CD4-positive, alpha-beta T cell treated with Interleukin-6 for 4 hours (primary cell): ENCODE measurements around the gene TRIB2.
"Not testable (repeated sequence)": the region's sequence is repeated elsewhere in the genome, so short reads cannot be mapped to it uniquely, and the experiment has no call there.

Experiments
- DNase-seq: peaks from one replicate; pipeline ENCODE4 v3.0.0-alpha.2; 2020; ENCODE audit warnings: mixed read lengths

Gene TRIB2

DNA sequence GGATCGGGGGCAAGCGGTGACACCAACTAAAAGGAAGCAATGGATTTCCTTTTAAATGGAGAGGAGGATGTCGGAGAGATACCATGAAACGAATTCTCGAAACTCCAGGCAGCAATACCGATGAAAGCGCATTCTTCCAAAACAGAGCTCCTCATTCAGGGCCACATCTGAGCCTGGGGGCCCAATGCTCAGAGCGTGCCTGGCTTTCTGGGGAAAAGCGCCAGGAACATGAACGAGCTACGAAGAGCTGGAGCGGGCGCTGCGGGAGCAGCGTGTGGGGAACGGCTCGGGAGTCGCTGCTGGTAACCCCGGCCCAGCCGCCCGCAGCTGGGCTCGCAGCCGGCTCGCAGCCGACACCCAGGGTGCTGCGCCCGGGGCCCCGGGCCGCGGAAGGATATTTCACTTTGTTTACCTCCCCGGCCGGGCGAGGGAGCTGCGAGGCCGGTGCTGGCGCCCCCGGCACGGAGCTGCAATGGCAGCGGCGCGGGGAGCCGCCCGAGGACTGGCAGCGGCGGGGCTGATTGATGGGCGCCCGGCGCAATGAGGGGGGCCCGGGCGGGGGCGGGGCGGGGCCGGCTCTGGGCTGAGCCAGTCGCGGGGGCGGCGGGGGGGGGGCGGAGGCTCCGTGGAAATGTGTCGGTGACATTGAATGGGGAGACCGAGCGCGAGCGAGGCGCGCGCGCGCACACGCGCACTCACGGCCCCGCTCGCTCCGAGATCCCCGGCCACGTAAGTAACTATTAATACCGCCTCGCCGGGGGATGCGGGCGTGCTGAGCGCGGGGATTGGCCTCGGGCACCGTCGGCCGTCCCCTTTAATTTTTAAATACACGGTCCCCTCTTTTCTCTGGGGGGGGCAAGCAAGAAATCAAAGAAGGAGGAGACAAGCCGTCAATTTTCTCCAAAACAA is at the start of gene TRIB2:
TRIB2 (plus strand) TSS at position 655 of the 909 bp plus-strand sequence. CDS start 1,372 bp downstream, outside the sequence.
- DNase-seq, result peak; percentile 99

GRCh38 chr2:12669036-12669435 is 47.7 kb upstream of the TRIB2 start:
- no peak for DNase-seq

DNA sequence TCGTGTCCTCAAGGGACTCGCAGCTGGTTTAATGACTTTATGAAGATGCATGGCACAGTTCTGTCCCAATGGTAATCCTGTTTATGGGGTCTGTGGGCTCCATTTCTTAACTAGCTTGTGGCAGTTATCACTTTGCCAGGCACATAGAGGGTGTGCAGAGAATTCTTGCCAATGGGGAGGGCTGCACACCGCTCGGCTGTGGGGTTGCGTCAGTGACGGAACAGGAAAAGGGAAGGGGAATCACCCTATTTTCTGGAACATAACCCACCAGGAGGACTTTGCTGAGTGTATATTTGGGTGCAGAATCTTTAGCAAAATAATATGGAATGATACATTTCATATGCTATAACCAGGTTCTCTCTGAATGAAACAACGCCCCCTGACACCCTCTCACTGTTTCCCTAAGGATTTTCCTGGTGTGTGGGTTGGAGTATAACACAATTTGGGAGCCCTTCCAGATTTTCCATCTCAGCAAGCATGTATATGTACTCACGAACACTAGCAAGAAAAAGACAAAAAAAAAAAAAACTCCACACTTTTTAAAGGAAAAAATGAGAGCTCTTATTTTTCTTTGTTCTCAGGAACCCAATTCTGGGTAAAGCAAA is 43.9 kb upstream of the TRIB2 start:
- no peak for DNase-seq

GRCh38 chr2:12674644-12675328 is 42.0 kb upstream of the TRIB2 start:
- no peak for DNase-seq

GRCh38 chr2:12675352-12675795 is 41.4 kb upstream of the TRIB2 start:
- no peak for DNase-seq

- no peak for DNase-seq
These were observed 40.9 kb upstream of the TRIB2 start for GRCh38 chr2:12675801-12676200.

DNA sequence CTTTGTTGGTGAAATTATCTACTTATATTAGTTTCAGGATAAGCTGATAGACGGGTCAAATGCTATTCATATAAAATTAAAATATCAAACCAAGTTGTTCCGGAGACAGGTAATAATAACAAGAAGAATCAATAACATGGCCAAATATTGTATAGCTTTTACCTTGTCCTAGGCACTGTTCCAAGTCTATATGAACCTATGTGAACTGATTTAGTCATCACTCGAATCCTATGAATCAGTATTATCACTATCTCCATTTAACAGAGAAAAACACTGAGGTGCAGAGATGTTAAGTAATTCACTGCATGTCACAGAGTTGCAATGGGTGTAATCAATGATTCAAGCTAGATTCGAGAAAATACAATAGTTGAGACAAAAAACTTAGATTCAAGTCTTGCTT is 40.0 kb upstream of the TRIB2 start:
- no peak for DNase-seq

DNA sequence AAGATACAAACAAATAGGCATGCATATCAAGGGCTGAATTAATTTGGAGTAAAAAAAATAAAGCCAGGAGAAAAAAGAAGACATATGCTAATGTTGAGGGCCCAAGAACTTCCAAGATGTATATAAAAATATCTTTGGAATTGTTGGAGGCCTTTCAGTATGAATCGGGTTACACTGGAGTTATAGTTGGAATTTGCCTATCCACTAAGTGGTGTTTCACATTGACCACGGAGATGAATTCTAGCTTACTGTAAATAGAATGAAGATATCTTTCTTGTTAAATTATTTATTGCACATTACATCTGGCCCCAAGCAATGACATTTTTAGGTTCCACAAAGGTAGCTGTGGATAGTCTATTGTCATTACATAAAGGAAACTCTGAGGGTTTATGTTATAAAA is 38.5 kb upstream of the TRIB2 start:
- DNase-seq, result no peak

- no peak for DNase-seq
These were observed 37.1 kb upstream of the TRIB2 start for GRCh38 chr2:12679550-12680072.

DNA sequence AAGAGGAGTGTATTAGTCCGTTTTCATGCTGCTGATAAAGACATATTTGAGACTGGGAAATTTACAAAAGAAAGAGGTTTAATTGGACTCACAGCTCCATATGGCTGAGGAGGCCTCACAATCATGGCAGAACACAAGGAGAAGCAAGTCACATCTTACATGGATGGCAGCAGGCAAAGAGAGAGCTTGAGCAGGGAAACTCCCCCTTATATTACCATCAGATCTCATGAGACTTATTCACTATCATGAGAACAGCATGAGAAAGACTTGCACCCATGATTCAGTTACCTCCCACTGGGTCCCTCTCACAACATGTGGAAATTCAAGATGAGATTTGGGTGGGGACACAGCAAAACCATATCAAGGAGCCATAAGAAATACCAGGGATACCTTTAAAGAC is 36.6 kb upstream of the TRIB2 start:
- not testable (repeated sequence) for DNase-seq

- no peak for DNase-seq
These were observed 34.7 kb upstream of the TRIB2 start for GRCh38 chr2:12682017-12682416.

DNA sequence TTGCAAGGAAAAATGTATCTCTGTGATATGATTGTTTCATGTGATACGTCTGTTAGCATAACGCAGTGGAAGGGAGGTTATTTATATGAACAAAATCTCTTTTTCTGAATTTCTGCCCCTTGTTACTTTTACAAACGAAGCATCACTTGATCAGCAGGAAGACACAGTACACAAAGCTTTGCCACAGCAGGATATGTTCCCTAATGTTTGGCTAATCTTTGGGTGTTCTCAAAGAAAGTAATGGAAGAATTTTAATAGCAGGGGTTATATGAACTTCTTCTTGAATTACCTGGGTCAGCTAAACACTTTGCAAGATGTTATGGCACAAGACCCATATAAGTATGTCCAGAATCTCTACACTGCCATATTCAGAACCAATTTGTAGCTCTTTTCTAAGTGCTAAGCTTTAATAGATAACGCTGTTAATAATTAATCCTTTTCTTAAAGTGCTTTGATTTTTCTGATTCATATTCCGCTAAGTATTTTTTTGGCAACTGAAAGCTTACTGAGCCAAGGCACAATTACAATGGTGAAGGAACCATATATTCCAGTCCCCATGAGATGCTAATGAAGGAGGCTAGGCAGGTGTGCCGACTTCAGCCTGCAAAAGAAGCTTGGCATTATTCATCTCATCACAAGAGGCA is 33.2 kb upstream of the TRIB2 start:
- no peak for DNase-seq

GRCh38 chr2:12684471-12684936 is 32.2 kb upstream of the TRIB2 start:
- no peak for DNase-seq

DNA sequence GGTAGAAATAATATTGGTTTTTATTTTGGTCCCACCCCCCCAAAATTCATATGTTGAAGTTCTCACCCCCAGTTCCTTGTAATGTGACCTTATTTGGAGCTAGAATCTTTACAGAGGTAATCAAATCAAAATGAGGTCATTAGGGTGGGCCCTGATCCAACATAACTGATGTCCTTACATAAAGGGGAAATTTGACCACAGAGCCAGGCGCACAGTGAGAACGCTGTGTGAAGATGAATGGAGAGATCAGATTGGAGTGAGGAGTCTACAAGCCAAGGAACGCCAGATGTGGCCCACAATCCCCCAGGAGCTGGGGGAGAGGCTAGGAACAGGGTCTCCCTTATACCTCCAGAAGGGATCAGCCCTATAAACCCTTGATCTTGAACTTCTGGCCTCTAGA is 31.6 kb upstream of the TRIB2 start:
- DNase-seq, result no peak

- no peak for DNase-seq
These were observed 30.8 kb upstream of the TRIB2 start for GRCh38 chr2:12685956-12686355.

DNA sequence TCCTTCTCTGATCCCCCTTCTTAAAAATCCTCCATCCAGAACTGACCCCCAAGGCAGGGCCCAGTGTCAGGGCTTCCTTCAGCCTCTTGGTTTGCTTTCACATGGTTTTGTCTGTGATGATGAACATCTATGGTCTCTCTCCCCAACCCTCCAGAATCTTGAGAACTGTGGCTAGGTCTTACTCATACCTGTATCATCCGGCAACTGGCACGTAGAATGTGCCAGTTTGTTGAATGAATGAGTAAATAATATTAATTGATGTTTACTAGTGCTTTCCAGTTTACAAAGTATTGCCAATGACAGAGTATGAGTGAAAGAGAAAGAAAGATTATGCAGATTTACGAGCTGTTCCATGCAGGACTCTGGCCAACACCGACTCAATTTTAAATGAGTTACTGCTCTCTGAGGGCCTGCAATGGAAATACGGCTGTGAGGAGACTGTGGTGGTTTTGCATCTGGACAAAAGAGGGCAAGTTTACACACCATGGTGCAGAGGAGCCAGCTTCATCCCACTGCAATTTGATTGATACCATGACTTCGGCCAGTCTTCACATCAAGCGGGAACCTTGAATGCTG is 29.9 kb upstream of the TRIB2 start:
- DNase-seq, result no peak

GRCh38 chr2:12688091-12688490 is 28.6 kb upstream of the TRIB2 start:
- DNase-seq, result no peak

GRCh38 chr2:12688893-12689292 is 27.8 kb upstream of the TRIB2 start:
- DNase-seq, result no peak

- no peak for DNase-seq
These were observed 23.2 kb upstream of the TRIB2 start for GRCh38 chr2:12693509-12693908.

- no peak for DNase-seq
These were observed 21.6 kb upstream of the TRIB2 start for GRCh38 chr2:12694990-12695774.

GRCh38 chr2:12697617-12698016 is 19.1 kb upstream of the TRIB2 start:
- no peak for DNase-seq

DNA sequence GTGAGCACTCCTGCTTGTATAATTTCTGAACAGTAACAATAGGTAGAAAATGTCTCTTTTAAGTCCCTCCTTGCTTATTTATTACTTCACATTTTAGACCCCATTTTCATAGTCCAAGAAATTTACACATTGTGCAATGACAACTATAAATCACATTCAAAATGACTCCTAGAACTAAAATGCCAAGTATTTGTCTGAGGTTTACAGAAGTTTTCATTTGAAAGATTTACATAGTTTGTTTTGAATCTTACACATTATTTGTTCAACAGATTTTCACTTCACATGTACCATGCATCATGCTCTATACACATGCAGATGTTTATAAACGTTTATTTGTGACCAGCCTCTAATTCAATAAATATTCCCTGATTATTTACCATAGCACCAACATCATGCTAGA is 15.7 kb upstream of the TRIB2 start:
- no peak for DNase-seq
